K562 (cell line): ENCODE data around the gene AKAP6. TPM values are rescaled to one million over a fixed set of nuclear protein-coding genes. Genes with fewer than 3 reads are reported as not detected.

Source experiments
- ATAC-seq: fragments of 200-7000 bp; cut with Tn5 transposase; 3 replicates; pipeline ENCODE4 v1.9.1; 2020; ENCODE audit warnings: moderate library complexity
- BruUV-seq: library from RNA; stranded (reverse); fragments of 400-500 nt; replicated peaks from 2 replicates; lab custom pipeline; 2021; lab: Mats Ljungman, UMichigan
- CTCF ChIA-PET: fragments of 300-600 bp; formaldehyde crosslinking; extraction: SDS; loops from one replicate; lab custom pipeline; 2021; ENCODE audit warnings: low intra/inter-chr PET ratio; lab: Yijun Ruan, JAX
- POLR2A ChIA-PET: fragments of 300-600, 350-650 bp; sonication (Branson Sonifier 250); formaldehyde crosslinking; extraction: SDS; loops from one replicate; lab custom pipeline; 2021; ENCODE audit warnings: antibody characterized with exemption, inconsistent platforms; lab: Yijun Ruan, JAX
- DNase-seq, 4 experiments: peaks; one replicate each; pipeline versions ENCODE4 v3.0.0 to v3.0.0-alpha.2; 2011 to 2018; ENCODE audit warnings: low spot score in 3 of 4, mixed read lengths in 3 of 4; ENCODE audit errors: extremely low read depth in 1 of 4
- FAIRE-seq: peaks from 2 replicates; lab custom pipeline; 2011; peaks lifted over from hg19 to GRCh38; lab: Jason Lieb, UNC
- H2AFZ ChIP-seq: 2 replicates; pipeline ENCODE4 v1.6.0; 2011; ENCODE audit warnings: low read depth, low read length, control low read depth, inconsistent platforms
- H3K27ac ChIP-seq: fragments of 200-600 bp; 3 replicates; pipeline ENCODE4 v1.8.0; 2011; ENCODE audit warnings: low read depth, mild to moderate bottlenecking, control low read depth, inconsistent platforms, low read length, moderate library complexity, mixed read lengths; ENCODE audit errors: extremely low read depth
- H3K27me3 ChIP-seq, 2 experiments: fragments of 300-600 bp in 1 of 2; 2 replicates in 1 of 2; 3 replicates in 1 of 2; pipeline versions ENCODE4 v1.6.0 to v1.8.0; 2011; ENCODE audit warnings: inconsistent platforms in 2 of 2, low read length in 2 of 2, mild to moderate bottlenecking in 1 of 2, mixed read lengths in 1 of 2, moderate library complexity in 1 of 2; ENCODE audit not compliant: control insufficient read depth in 2 of 2, insufficient read depth in 2 of 2
- H3K36me3 ChIP-seq: fragments of 300-600 bp; 3 replicates; pipeline ENCODE4 v1.8.0; 2011; ENCODE audit warnings: mild to moderate bottlenecking, low read length, inconsistent platforms; ENCODE audit not compliant: control insufficient read depth, insufficient read depth
- H3K4me1 ChIP-seq, 2 experiments: fragments of 200-600 bp in 1 of 2; replicated peaks in 1 of 2; 2 replicates in 1 of 2; 3 replicates in 1 of 2; pipeline versions ENCODE4 v1.5.1 to v1.8.0; 2011; ENCODE audit warnings: inconsistent platforms in 2 of 2, low read length in 2 of 2, mild to moderate bottlenecking in 1 of 2, mixed read lengths in 1 of 2, moderate library complexity in 1 of 2; ENCODE audit not compliant: control insufficient read depth in 2 of 2, insufficient read depth in 2 of 2
- H3K4me2 ChIP-seq: 2 replicates; pipeline ENCODE4 v1.6.1; 2011; ENCODE audit warnings: low read length, control low read depth, inconsistent platforms, mixed read lengths; ENCODE audit not compliant: insufficient read depth
- H3K4me3 ChIP-seq: fragments of 200-600 bp; sonication (generic), shearing (Covaris generic); 2 replicates; pipeline ENCODE4 v1.5.1; 2016; ENCODE audit warnings: control low read depth, inconsistent platforms
- H3K79me2 ChIP-seq: fragments of 200-600 bp; 3 replicates; pipeline ENCODE4 v1.8.0; 2011; ENCODE audit warnings: low read length, inconsistent platforms; ENCODE audit not compliant: control insufficient read depth, insufficient read depth
- H3K9ac ChIP-seq, 2 experiments: 2 replicates each; pipeline versions ENCODE4 v1.6.0 to v1.6.1; 2011; ENCODE audit warnings: low read depth in 2 of 2, low read length in 2 of 2, control low read depth in 1 of 2, inconsistent platforms in 1 of 2, mild to moderate bottlenecking in 1 of 2, mixed read lengths in 1 of 2; ENCODE audit not compliant: insufficient read depth in 1 of 2
- H3K9me1 ChIP-seq: one replicate; pipeline ENCODE4 v1.6.0; 2011; ENCODE audit warnings: inconsistent platforms, mild to moderate bottlenecking, low read length, moderate library complexity; ENCODE audit not compliant: control insufficient read depth, insufficient read depth
- H3K9me3 ChIP-seq: replicated peaks from 2 replicates; pipeline ENCODE4 v1.5.1; 2011; ENCODE audit warnings: low read depth, low read length, inconsistent platforms; ENCODE audit not compliant: control insufficient read depth, insufficient read depth
- H4K20me1 ChIP-seq: replicated peaks from 2 replicates; pipeline ENCODE4 v1.6.1; 2011; ENCODE audit warnings: low read length, inconsistent platforms, mixed read lengths; ENCODE audit not compliant: control insufficient read depth, insufficient read depth
- AFF1 ChIP-seq, 2 experiments: fragments of 450-650 bp; IDR thresholded peaks; 2 replicates each; pipeline ENCODE4 v1.6.1; 2018; ENCODE audit warnings: mild to moderate bottlenecking in 2 of 2, low read depth in 1 of 2; ENCODE audit not compliant: partially characterized antibody in 2 of 2
- E2F5 ChIP-seq: sonication (generic); formaldehyde crosslinking; IDR thresholded peaks from 2 replicates; pipeline ENCODE4 v1.8.0; 2022; ENCODE audit warnings: mild to moderate bottlenecking, missing genetic modification reagents
- FOXA3 ChIP-seq, 2 experiments: fragments of 450-650 bp in 1 of 2; sonication (generic) in 1 of 2; formaldehyde crosslinking; IDR thresholded peaks in 1 of 2; conservative IDR thresholded peaks in 1 of 2; 2 replicates each; pipeline versions ENCODE4 v1.4.0 to v1.8.0; 2020 to 2022; ENCODE audit warnings: mild to moderate bottlenecking in 2 of 2, missing genetic modification reagents in 1 of 2
- FOXO4 ChIP-seq: fragments of 450-650 bp; formaldehyde crosslinking; IDR thresholded peaks from 2 replicates; pipeline ENCODE4 v1.4.0; 2020; ENCODE audit warnings: mild to moderate bottlenecking, moderate library complexity
- KLF1 ChIP-seq: fragments of 450-650 bp; IDR thresholded peaks from 2 replicates; pipeline ENCODE4 v1.6.1; 2016; ENCODE audit warnings: missing genetic modification characterization, missing compliant biosample characterization
- LARP7 ChIP-seq: fragments of 450-650 bp; IDR thresholded peaks from 2 replicates; pipeline ENCODE4 v1.6.1; 2016
- NFE2L1 ChIP-seq: fragments of 450-650 bp; IDR thresholded peaks from 2 replicates; pipeline ENCODE4 v1.6.1; 2016; ENCODE audit warnings: missing genetic modification characterization, low read depth, mild to moderate bottlenecking, missing compliant biosample characterization, moderate library complexity, borderline replicate concordance
- PML ChIP-seq: IDR thresholded peaks from 2 replicates; pipeline ENCODE4 v1.6.1; 2012; ENCODE audit warnings: low read length, inconsistent platforms
- POLR2G ChIP-seq: fragments of 200-400 bp; formaldehyde crosslinking; IDR thresholded peaks from 2 replicates; pipeline ENCODE4 v1.6.1; 2017; ENCODE audit warnings: low read depth, mild to moderate bottlenecking, antibody characterized with exemption, low read length, moderate library complexity
- SIN3B ChIP-seq: fragments of 450-650 bp; IDR thresholded peaks from 2 replicates; pipeline ENCODE4 v1.6.1; 2017; ENCODE audit warnings: low read depth, mild to moderate bottlenecking, moderate library complexity
- SOX6 ChIP-seq: fragments of 450-650 bp; IDR thresholded peaks from 2 replicates; pipeline ENCODE4 v1.6.1; 2014; ENCODE audit warnings: mild to moderate bottlenecking
- TCFL5 ChIP-seq: fragments of 250-450 bp; sonication (Bioruptor Pico); conservative IDR thresholded peaks from 2 replicates; pipeline ENCODE4 v1.6.1; 2021; ENCODE audit warnings: mild to moderate bottlenecking, moderate library complexity, matching md5 sums
- TEAD4 ChIP-seq, 2 experiments: sonication (generic) in 1 of 2; formaldehyde crosslinking in 1 of 2; IDR thresholded peaks; 2 replicates each; pipeline versions ENCODE4 v1.6.1 to v1.8.0; 2012 to 2022; ENCODE audit warnings: borderline replicate concordance in 1 of 2, inconsistent platforms in 1 of 2, low read length in 1 of 2, mild to moderate bottlenecking in 1 of 2, missing genetic modification reagents in 1 of 2
- ZNF695 ChIP-seq: fragments of 450-650 bp; formaldehyde crosslinking; IDR thresholded peaks from 2 replicates; pipeline ENCODE4 v1.4.0; 2020; ENCODE audit warnings: mild to moderate bottlenecking, moderate library complexity
- ZNF76 ChIP-seq: fragments of 250-450 bp; sonication (Bioruptor Pico); IDR thresholded peaks from 2 replicates; pipeline ENCODE4 v1.4.0; 2020; ENCODE audit warnings: mild to moderate bottlenecking, moderate library complexity, borderline replicate concordance
- WGBS: fragments of 100-300 bp; shearing (Covaris generic); methylation state at CpG from one replicate; pipeline ENCODE4 v1.1.6; 2016; ENCODE audit warnings: low coverage, mixed read lengths; ENCODE audit not compliant: insufficient coverage; ENCODE audit errors: missing lambda C conversion rate; 5-methylcytosine and 5-hydroxymethylcytosine counted together
- in situ Hi-C: fragments of 300-500 bp; cut with MboI; formaldehyde crosslinking; loops from 4 replicates; pipeline ENCODE4 v1.15.0; 2018; ENCODE audit warnings: inconsistent platforms, mixed read lengths
- intact Hi-C: fragments of 100-400 bp; cut with micrococcal nuclease; formaldehyde crosslinking; loops from 2 replicates; pipeline ENCODE4 v1.14.2; 2022
- polyA plus RNA-seq, 8 experiments: library from polyadenylated mRNA; depleted of rRNA in 4 of 8; stranded (reverse) in 5 of 8; unstranded in 3 of 8; fragments of >200 nt; fragmentation: Nextera tagmentation in 2 of 8; fragmentation: Illumina TruSeq in 1 of 8; extraction: Ambion mirVana in 2 of 8; extraction: Trizol in 1 of 8; gene quantifications; 2 replicates each; pipeline versions ENCODE4 v1.2.1 to v1.2.3, GENCODE V29; 2011 to 2014; ENCODE audit warnings: inconsistent platforms in 1 of 8, missing spikeins in 1 of 8
- total RNA-seq, 7 experiments: library from RNA; depleted of rRNA in 6 of 7; stranded (reverse); fragments of >200 nt in 6 of 7; fragmentation: Illumina TruSeq in 2 of 7; extraction: Trizol in 2 of 7; gene quantifications; 2 replicates each; pipeline versions ENCODE4 v1.2.1 to v1.2.3, GENCODE V29; 2011 to 2021; ENCODE audit warnings: low replicate concordance in 1 of 7

Gene AKAP6
- total and polyA plus RNA-seq, 9 of the 15 experiments (the other 6 are each of a cell fraction or from before 2014, with no cell fraction given), result 0.03 to 1.7 (median 0.48) TPM

DNA sequence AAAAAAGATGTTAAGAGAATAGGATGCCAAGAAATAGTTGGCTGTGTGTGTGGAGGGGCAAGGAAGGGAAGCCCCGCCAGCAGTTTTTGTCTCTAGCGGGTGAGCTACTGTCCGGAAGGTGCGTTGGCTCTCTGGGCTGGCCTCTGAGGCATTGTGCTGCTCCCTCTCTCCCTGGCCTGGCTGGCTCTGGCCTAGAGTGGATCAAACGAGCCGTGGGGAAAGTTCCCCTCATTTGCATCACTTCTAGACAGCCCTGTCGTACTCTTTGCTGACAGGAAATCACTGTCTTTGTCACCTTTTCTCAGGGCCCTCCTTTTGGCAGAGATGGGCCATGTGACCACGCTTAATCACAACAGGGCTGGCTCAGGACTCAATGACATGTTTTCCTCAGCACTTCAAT lies 373.5 kb downstream of the AKAP6 start (continued):
- TF ChIP-seq TEAD4 (IDR thresholded peaks at IDR 0.05; ENCODE audit: low read length) (no peak), TEAD4 (CRISPR knock-in tag; IDR thresholded peaks at IDR 0.05; ENCODE audit: borderline replicate concordance) (no peak), FOXA3 (CRISPR knock-in tag; conservative IDR thresholded peaks at IDR 0.05 in 1 of 2, IDR thresholded peaks at IDR 0.05 in 1 of 2) (no peak), SIN3B (no peak), KLF1 (no peak)

DNA sequence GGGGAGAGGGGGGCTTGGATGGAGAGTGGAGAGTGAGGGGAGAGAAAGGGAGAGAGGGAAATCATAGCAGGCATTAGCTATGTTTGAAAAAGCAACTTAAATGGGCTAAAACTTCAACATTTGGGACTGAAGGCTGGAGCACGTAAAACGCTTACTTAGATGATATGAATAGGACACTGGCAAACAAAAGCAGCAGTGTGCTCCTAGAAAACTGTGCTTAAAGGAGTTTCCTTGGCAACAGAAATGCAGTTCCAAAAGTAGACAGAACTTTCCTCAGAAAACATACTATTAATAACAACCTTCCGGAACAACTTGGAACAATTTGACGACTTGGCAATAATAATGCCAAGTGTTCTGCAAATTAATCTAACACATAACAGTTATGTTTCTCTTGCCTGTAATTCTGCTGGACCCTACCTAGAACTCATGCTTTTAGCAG lies 374.1 kb downstream of the AKAP6 start:
- Histone ChIP-seq H4K20me1 (no peaks in the 10 kb centered on the region), H3K36me3 (no peaks in the 10 kb centered on the region), H3K79me2 (no peaks in the 10 kb centered on the region), H3K4me2 (no peak overlapping the region), H3K9me1 (no peaks in the 10 kb centered on the region), H3K4me1 (no peaks in the 10 kb centered on the region), H3K9ac (no peak overlapping the region), H3K27me3 (no peaks in the 10 kb centered on the region), H3K27ac (no peak overlapping the region), H3K4me3 (no peak overlapping the region), H2AFZ (no peak overlapping the region), H3K9me3 (no peaks in the 10 kb centered on the region)
- ChIA-PET CTCF (no interaction called here), POLR2A (no interaction called here)
- ATAC-seq (no peak), DNase-seq (no peak), FAIRE-seq (no peak)
- in situ Hi-C loops, result loop anchor here (25.0 kb wide), 1 partner anchor 1609 kb away; no protein-coding TSS in a partner anchor
- no TSS peak for BruUV-seq
- WGBS, result 0% methylated on average over 3 of the region's 4 CpGs
- intact Hi-C loops, result no loop called here
- TF ChIP-seq SOX6 (no peak), AFF1 (IDR thresholded peaks at IDR 0.05; ENCODE audit: low read depth in 1 of 2, partially characterized antibody in 2 of 2) (no peak), FOXO4 (no peak), LARP7 (no peak), ZNF695 (no peak), NFE2L1 (tag) (no peak), POLR2G (no peak), PML (no peak), ZNF76 (no peak), E2F5 (CRISPR knock-in tag) (no peak), TCFL5 (CRISPR knock-in tag) (no peak)
